ENCODE measurements around the gene DCLK1. TPM values are rescaled to one million over a fixed set of nuclear protein-coding genes. Genes with fewer than 3 reads are reported as not detected.

DCLK1 gene
- total RNA-seq, 1 experiment from 2014 or later: not detected

- CTCF ChIA-PET: no interaction called here
- Mint-ChIP-seq H3K36me3 (ENCODE audit: insufficient read depth, unreplicated experiment) (no peaks in the 10 kb centered on the region), H3K4me3 (ENCODE audit: unreplicated experiment) (no peak overlapping the region), H3K27ac (ENCODE audit: unreplicated experiment) (no peak overlapping the region), H3K9me3 (ENCODE audit: unreplicated experiment) (no peaks in the 10 kb centered on the region), H3K4me1 (ENCODE audit: low read depth, unreplicated experiment) (no peaks in the 10 kb centered on the region), H3K27me3 (ENCODE audit: insufficient read depth, unreplicated experiment) (peaks cover 8% of the 10 kb centered on the region)
- POLR2A ChIA-PET: no interaction called here
- no TSS peak for BruUV-seq (replicated peaks)
- H3K4me3 ChIP-seq (ENCODE audit: low read depth, low read length): no peak overlapping the region
- intact Hi-C loops (cut with micrococcal nuclease; ENCODE audit: unreplicated experiment): no loop called here
- TF ChIP-seq, protein P1, sequence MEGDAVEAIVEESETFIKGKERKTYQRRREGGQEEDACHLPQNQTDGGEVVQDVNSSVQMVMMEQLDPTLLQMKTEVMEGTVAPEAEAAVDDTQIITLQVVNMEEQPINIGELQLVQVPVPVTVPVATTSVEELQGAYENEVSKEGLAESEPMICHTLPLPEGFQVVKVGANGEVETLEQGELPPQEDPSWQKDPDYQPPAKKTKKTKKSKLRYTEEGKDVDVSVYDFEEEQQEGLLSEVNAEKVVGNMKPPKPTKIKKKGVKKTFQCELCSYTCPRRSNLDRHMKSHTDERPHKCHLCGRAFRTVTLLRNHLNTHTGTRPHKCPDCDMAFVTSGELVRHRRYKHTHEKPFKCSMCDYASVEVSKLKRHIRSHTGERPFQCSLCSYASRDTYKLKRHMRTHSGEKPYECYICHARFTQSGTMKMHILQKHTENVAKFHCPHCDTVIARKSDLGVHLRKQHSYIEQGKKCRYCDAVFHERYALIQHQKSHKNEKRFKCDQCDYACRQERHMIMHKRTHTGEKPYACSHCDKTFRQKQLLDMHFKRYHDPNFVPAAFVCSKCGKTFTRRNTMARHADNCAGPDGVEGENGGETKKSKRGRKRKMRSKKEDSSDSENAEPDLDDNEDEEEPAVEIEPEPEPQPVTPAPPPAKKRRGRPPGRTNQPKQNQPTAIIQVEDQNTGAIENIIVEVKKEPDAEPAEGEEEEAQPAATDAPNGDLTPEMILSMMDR (IDR thresholded peaks at IDR 0.05; ENCODE audit: insufficient read depth in 1 of 2, low read depth in 1 of 2, low read length in 1 of 2, severe bottlenecking in 1 of 2, unreplicated experiment in 1 of 2): no peak
- no peak for DNase-seq
- H3K9me3 ChIP-seq: no peaks in the 10 kb centered on the region
- H3K27me3 ChIP-seq (replicated peaks; ENCODE audit: control insufficient read depth, insufficient read depth, low read length): no peaks in the 10 kb centered on the region
- no peaks in the 10 kb centered on the region for H3K4me1 ChIP-seq
- H3K36me3 ChIP-seq (ENCODE audit: control insufficient read depth, insufficient read depth, low read length): no peaks in the 10 kb centered on the region
Observed at GRCh38 chr13:35794734-35795389, 336.3 kb downstream of the DCLK1 start.

DNA sequence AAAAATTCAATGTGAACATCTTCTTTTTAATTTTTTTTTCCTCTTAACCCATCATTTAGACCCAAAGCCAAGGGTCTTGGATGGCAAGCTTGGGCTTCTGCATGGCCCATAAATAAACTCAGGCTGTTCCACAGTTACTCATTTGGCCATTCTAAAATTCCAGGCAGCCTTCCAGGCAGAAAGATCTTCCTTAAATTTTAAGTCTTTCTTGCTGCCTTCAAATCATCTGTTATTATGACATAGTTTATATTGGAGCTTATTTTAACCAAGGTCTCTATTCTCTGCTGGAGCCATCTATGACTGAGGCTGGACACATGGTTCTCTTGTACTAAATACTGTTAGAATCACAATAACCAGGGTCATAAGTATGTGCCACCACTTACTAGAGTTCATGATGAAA is 337.4 kb downstream of the DCLK1 start:
- H3K27me3 Mint-ChIP-seq (ENCODE audit: insufficient read depth, unreplicated experiment): peaks cover 8% of the 10 kb centered on the region
- H3K4me3 ChIP-seq (ENCODE audit: low read depth, low read length): no peak overlapping the region

GRCh38 chr13:35792911-35793310 is 338.3 kb downstream of the DCLK1 start:
- Histone ChIP-seq H3K4me1 (no peaks in the 10 kb centered on the region), H3K9me3 (no peaks in the 10 kb centered on the region), H3K36me3 (ENCODE audit: control insufficient read depth, insufficient read depth, low read length) (no peaks in the 10 kb centered on the region), H3K27me3 (replicated peaks; ENCODE audit: control insufficient read depth, insufficient read depth, low read length) (no peaks in the 10 kb centered on the region), H3K4me3 (ENCODE audit: low read depth, low read length) (no peak overlapping the region)
- H3K4me3 Mint-ChIP-seq (ENCODE audit: unreplicated experiment): no peak overlapping the region
- no peak for DNase-seq
- ChIA-PET CTCF (no interaction called here), POLR2A (no interaction called here)
- H3K9me3 Mint-ChIP-seq (ENCODE audit: unreplicated experiment): no peaks in the 10 kb centered on the region
- TF ChIP-seq, protein P1 (IDR thresholded peaks at IDR 0.05; ENCODE audit: insufficient read depth in 1 of 2, low read depth in 1 of 2, low read length in 1 of 2, severe bottlenecking in 1 of 2, unreplicated experiment in 1 of 2): no peak
- no peaks in the 10 kb centered on the region for H3K36me3 Mint-ChIP-seq (ENCODE audit: insufficient read depth, unreplicated experiment)
- intact Hi-C loops (cut with micrococcal nuclease; ENCODE audit: unreplicated experiment): no loop called here
- no peak overlapping the region for H3K27ac Mint-ChIP-seq (ENCODE audit: unreplicated experiment)
- no peaks in the 10 kb centered on the region for H3K4me1 Mint-ChIP-seq (ENCODE audit: low read depth, unreplicated experiment)
- no TSS peak for BruUV-seq (replicated peaks)
- H3K27me3 Mint-ChIP-seq (ENCODE audit: insufficient read depth, unreplicated experiment): peaks cover 11% of the 10 kb centered on the region

More for the DNA sequence above, 337.4 kb downstream of the DCLK1 start:
- H3K36me3 Mint-ChIP-seq (ENCODE audit: insufficient read depth, unreplicated experiment): no peaks in the 10 kb centered on the region
- TF ChIP-seq, protein P1 (IDR thresholded peaks at IDR 0.05; ENCODE audit: insufficient read depth in 1 of 2, low read depth in 1 of 2, low read length in 1 of 2, severe bottlenecking in 1 of 2, unreplicated experiment in 1 of 2): no peak
- H3K4me1 ChIP-seq: no peaks in the 10 kb centered on the region
- no peak overlapping the region for H3K4me3 Mint-ChIP-seq (ENCODE audit: unreplicated experiment)
- BruUV-seq (replicated peaks): no TSS peak
- intact Hi-C loops (cut with micrococcal nuclease; ENCODE audit: unreplicated experiment): no loop called here
- H3K9me3 ChIP-seq: no peaks in the 10 kb centered on the region
- H3K36me3 ChIP-seq (ENCODE audit: control insufficient read depth, insufficient read depth, low read length): no peaks in the 10 kb centered on the region
- ChIA-PET CTCF (no interaction called here), POLR2A (no interaction called here)
- no peaks in the 10 kb centered on the region for H3K9me3 Mint-ChIP-seq (ENCODE audit: unreplicated experiment)
- H3K27ac Mint-ChIP-seq (ENCODE audit: unreplicated experiment): no peak overlapping the region
- no peak for DNase-seq
- H3K27me3 ChIP-seq (replicated peaks; ENCODE audit: control insufficient read depth, insufficient read depth, low read length): no peaks in the 10 kb centered on the region
- H3K4me1 Mint-ChIP-seq (ENCODE audit: low read depth, unreplicated experiment): no peaks in the 10 kb centered on the region
